Measurements from ENCODE around the gene PCDHA13.

DNA sequence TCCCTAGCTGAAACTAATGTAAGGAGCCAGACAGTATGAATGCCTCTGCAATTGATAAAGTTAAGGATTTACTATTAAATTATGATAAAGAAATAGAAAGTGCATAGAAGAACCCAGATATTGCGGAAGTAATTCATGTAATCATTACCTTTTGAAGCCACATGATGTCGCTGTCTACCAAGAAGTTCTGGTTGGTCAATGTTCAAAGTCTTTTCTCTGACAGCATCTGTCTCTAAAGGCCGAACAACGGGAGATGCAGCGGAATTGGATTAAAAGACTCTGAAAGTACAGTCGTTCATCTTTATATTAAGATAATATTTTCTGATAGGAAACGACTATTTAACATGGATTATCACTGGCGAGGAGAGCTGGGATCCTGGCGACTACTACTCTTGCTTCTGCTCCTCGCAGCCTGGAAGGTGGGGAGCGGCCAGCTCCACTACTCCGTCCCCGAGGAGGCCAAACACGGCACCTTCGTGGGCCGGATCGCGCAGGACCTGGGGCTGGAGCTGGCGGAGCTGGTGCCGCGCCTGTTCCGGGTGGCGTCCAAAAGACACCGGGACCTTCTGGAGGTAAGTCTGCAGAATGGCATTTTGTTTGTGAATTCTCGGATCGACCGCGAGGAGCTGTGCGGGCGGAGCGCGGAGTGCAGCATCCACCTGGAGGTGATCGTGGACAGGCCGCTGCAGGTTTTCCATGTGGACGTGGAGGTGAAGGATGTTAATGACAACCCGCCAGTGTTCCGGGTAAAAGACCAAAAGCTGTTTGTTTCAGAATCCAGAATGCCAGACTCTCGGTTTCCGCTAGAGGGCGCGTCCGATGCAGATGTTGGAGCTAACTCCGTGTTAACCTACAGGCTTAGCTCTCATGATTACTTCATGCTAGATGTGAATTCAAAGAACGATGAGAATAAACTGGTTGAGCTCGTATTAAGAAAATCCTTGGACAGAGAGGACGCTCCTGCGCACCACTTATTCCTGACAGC is 40.7 kb upstream of the PCDHA13 start, which contains the start of gene PCDHA8:
- TF ChIP-seq, protein P1, sequence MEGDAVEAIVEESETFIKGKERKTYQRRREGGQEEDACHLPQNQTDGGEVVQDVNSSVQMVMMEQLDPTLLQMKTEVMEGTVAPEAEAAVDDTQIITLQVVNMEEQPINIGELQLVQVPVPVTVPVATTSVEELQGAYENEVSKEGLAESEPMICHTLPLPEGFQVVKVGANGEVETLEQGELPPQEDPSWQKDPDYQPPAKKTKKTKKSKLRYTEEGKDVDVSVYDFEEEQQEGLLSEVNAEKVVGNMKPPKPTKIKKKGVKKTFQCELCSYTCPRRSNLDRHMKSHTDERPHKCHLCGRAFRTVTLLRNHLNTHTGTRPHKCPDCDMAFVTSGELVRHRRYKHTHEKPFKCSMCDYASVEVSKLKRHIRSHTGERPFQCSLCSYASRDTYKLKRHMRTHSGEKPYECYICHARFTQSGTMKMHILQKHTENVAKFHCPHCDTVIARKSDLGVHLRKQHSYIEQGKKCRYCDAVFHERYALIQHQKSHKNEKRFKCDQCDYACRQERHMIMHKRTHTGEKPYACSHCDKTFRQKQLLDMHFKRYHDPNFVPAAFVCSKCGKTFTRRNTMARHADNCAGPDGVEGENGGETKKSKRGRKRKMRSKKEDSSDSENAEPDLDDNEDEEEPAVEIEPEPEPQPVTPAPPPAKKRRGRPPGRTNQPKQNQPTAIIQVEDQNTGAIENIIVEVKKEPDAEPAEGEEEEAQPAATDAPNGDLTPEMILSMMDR (IDR thresholded peaks at IDR 0.05): no peak
- TF ChIP-seq POLR2A (IDR thresholded peaks at IDR 0.05) (no peak), POLR2AphosphoS5 (IDR thresholded peaks at IDR 0.05) (no peak)

Measured in prostate gland (tissue), 2 donors.